OCI-LY1 (cell line): ENCODE data around the gene FAM114A1.

ENCODE experiments used
- CTCF ChIP-seq: fragments of 200-600 bp; sonication (generic), shearing (Covaris generic); IDR thresholded peaks from 2 replicates; pipeline ENCODE4 v1.5.1; 2017; ENCODE audit warnings: mild to moderate bottlenecking, antibody characterized with exemption, low read length, moderate library complexity, mixed read lengths
- EZH2 ChIP-seq: fragments of 200-600 bp; sonication (generic), shearing (Covaris generic); IDR thresholded peaks from 2 replicates; pipeline ENCODE4 v1.8.0; 2017; ENCODE audit warnings: borderline replicate concordance, mixed run types, mild to moderate bottlenecking, antibody characterized with exemption, low read length, moderate library complexity, mixed read lengths

DNA sequence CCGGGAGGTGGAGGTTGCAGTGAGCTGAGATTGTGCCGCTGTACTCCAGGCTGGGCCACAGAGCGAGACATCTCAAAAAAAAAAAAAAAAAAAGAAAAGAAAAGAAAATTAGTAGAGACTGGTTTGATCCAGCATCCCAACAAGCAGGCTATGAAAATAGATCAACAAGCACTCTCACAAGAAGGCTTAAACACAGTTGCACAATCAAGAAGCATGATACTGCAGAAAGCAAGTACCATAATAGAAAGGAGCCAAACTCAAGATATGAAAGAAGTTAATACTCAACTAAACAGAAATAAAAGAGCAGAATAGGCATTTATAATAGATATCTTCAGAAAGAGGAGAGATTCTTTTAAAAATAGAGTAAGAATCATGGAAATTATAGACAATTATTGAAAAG, 21.6 kb upstream of the FAM114A1 start:
- TF ChIP-seq CTCF (no peak), EZH2 (no peak)
